NCI-H510A (cell line): ENCODE measurements around the gene AGFG2.

ENCODE experiments used
- DNase-seq: peaks from one replicate; lab custom pipeline; 2025; lab: John Stamatoyannopoulos, UW

Gene AGFG2

GRCh38 chr7:100572281-100572948 is 33.4 kb downstream of the AGFG2 start:
- no peak for DNase-seq

DNA sequence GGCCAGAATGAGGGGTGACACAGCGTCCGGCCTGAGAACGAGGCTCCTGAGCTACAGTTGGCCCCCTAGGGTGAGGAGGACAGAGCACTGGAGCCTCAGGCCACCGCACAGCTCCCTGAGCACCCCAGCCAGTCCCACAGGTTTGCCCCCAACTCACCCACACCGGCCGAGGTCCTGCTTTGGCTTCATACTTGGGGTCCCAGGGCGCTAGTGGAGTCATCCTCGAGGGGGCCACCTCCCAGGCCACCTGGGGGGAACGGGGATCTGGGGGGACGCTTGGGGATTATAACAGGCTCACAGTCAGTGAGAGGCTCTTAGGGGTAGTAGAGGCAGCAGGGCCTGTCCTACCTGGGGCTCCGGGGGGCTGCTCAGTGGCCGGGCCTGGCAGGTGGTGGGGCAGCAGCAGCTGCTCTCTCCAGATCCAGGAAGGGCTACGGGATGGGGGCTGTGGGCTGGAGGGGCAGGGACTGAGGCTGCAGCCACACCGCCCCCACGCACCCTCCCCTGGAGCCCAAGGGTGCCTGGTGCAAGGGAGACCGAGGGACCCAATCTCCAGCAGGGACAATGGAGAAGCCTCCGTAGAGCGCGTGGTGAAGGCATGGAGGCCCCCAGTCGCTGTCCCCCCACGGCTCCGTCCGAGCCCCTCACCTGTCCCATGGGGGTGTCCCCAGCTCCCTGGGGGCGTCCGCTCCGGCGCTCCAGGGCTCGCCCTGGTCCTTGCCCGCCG is 34.1 kb downstream of the AGFG2 start:
- DNase-seq: no peak

DNA sequence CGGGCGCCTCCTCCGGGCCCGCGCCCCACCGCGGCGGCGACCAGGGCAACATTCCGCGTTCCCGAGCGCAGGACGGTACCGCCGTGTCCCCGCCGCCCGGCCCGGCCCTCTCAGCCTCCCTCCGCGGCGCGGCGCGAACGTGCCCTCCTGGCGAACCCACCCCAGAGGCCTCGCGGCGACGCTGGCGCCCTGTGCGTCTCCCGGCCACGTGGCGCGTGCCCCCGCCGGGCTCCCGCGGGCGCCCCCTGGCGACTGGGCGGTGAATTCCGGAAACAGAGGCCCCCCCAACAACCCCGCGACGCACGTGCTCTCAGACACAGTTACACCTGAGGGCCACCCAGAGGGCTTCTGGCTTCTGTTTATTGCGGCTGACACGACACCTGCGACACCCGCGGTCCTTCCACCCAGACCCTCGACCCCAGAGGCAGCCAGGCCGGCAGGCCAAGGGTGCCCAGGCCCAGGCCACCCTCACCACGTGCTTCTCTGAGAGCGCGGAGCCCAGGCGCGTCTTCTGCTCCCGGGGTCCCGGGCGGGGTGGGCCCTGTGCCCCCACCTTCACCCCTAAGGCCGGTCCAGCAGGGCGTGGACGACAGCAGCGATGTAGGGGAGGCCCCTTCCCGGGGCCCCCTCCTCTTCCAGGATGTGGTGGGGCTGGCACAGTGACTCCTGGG is 34.8 kb downstream of the AGFG2 start, which contains the start of gene SAP25:
Gene SAP25 (minus strand): TSS at position 210 of the 671 bp plus-strand sequence. CDS start 158 bp downstream, at position 52.
- no peak for DNase-seq

GRCh38 chr7:100574362-100575205 is 35.6 kb downstream of the AGFG2 start:
- no peak for DNase-seq

DNA sequence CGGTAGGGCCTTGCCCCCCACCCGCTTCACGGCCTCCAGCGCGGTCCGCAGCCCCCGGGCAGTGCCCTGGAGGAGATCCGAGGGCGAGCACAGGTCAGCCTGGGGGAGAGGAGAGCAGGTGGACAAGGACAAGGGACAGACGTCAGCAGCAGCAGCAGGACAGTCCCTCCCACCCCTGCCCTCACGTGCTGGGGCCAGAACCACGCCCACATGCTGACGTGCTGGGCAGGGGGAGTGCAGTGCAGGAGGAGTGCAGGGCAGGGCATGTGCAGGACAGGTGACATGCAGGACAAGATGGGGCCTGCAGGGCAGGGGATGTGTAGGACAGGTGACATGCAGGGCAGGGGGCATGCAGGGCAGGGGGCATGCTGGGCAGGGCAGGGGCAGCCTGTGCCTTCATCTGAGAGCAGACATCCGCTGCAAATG is 36.2 kb downstream of the AGFG2 start:
- DNase-seq: no peak

GRCh38 chr7:100575746-100576383 is 36.9 kb downstream of the AGFG2 start:
- no peak for DNase-seq

DNA sequence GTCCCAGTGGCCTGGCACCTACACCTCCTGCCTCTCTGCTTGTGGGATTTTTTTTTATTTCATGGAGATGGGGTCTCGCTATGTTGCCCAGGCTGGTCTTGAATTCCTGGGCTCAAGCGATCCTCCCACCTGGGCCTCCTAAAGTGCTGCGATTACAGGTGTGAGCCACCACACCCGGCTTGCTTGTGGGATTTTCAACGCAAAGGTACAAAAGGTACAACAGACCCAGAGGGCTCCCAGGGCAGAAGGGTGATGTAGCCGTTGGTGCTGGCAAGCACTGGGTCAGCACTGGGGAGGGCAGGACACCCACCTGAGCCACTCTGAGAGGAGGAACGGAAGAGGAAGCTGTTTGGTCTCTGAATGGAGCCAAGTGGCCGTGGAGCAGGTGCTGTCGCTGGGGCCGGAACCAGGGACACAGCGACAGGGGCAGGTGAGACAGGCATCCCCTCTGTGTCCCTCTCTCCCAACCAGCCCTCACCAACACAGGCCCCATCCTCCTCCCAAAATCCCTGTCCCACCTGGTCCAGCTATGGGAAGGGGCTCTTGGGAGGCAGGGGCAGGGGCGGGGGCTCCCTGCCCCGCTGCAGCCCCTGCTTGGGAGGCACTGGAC is 37.5 kb downstream of the AGFG2 start:
- no peak for DNase-seq

- DNase-seq: no peak
These were observed 38.1 kb downstream of the AGFG2 start for GRCh38 chr7:100577103-100577502.

- no peak for DNase-seq
These were observed 38.5 kb downstream of the AGFG2 start for GRCh38 chr7:100577507-100577906.

- no peak for DNase-seq
These were observed 39.5 kb downstream of the AGFG2 start for GRCh38 chr7:100578246-100579183.

GRCh38 chr7:100580466-100581283 is 41.7 kb downstream of the AGFG2 start:
- DNase-seq: no peak

GRCh38 chr7:100582041-100582579 is 43.1 kb downstream of the AGFG2 start:
- DNase-seq: no peak

GRCh38 chr7:100582650-100583049 is 43.6 kb downstream of the AGFG2 start:
- DNase-seq: no peak

- DNase-seq: no peak
These were observed 44.4 kb downstream of the AGFG2 start for GRCh38 chr7:100583132-100584053.

DNA sequence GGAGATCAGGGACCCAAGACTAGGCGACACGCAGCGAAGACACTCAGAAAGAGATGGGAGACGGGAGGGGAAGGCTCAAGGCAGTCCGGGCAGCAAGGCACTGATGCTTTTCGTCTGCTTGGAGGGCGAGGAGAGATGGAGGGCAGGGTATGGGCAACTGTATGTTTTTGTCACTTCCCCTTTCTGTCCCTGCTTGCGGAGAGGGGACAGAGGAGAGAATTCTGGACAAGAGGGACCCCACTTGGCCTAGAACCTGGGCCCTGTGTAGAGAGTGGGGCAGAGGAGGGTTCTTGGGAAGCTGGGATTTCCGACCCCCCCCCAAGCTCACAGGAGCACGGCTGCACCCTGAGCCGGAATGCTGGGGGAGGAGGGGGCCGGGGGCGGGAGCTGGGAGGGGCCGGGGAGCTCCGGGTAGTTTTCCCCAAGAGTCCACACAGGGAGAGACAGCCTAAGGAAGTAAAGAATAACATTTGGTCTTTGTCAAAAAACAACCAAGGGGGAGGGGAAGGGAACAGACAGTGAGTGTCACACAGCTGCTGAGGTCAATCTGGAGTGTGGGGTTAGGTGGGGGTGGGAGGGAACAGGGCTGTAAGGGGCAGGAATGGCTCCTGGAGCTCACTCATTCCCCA is 45.2 kb downstream of the AGFG2 start:
- DNase-seq: no peak

GRCh38 chr7:100584683-100585510 is 45.9 kb downstream of the AGFG2 start:
- peak; percentile 20 for DNase-seq
